Activated T-helper 17 cell treated with anti-CD3 and anti-CD28 coated beads, Interleukin-2, amount 50 U/mL, for 72 hours (primary cell): ENCODE data around the gene OLIG2. TPM values are rescaled to one million over a fixed set of nuclear protein-coding genes. Genes with fewer than 3 reads are reported as not detected.

Experiments used
- ATAC-seq: fragments of 150-1000 bp; cut with Tn5 transposase; replicated peaks from 2 replicates; pipeline ENCODE4 v1.10.0; 2021; ENCODE audit warnings: mild to moderate bottlenecking, moderate library complexity
- H3K27ac Mint-ChIP-seq: one replicate; pipeline ENCODE4 v1.8.0; 2022; ENCODE audit warnings: mixed read lengths
- H3K27me3 Mint-ChIP-seq: one replicate; pipeline ENCODE4 v1.8.0; 2022; ENCODE audit warnings: mixed read lengths
- H3K36me3 Mint-ChIP-seq: one replicate; pipeline ENCODE4 v1.8.0; 2022; ENCODE audit warnings: low read depth, mild to moderate bottlenecking, mixed read lengths
- H3K4me1 Mint-ChIP-seq: one replicate; pipeline ENCODE4 v1.8.0; 2022; ENCODE audit warnings: mixed read lengths
- H3K4me3 Mint-ChIP-seq: one replicate; pipeline ENCODE4 v1.8.0; 2022; ENCODE audit warnings: mild to moderate bottlenecking, mixed read lengths
- H3K9me3 Mint-ChIP-seq: one replicate; pipeline ENCODE4 v1.8.0; 2022; ENCODE audit warnings: mixed read lengths
- total RNA-seq, 2 donors: library from RNA; stranded (reverse); gene quantifications; one replicate each; pipeline ENCODE4 v1.2.3, GENCODE V29; 2022

The OLIG2 gene
- total RNA-seq: not detected

GRCh38 chr21:33025489-33026442 lies at the start of gene OLIG2:
Gene OLIG2, plus strand, starts transcription at chr21:33025935. Its CDS starts 928 bp downstream, at chr21:33026863.
- H3K27ac Mint-ChIP-seq: no peak within 1 kb of the TSS
- H3K9me3 Mint-ChIP-seq: no peaks in the 10 kb centered on the region
- peak within 1 kb of the TSS; percentile 47 for H3K4me3 Mint-ChIP-seq
- H3K27me3 Mint-ChIP-seq: peaks cover 68% of the 10 kb centered on the region
- peaks cover 9% of the 10 kb centered on the region for H3K36me3 Mint-ChIP-seq
- peaks cover 15% of the 10 kb centered on the region for H3K4me1 Mint-ChIP-seq
- ATAC-seq: no peak

- Mint-ChIP-seq H3K27ac (no peak overlapping the region), H3K4me1 (no peaks in the 10 kb centered on the region), H3K36me3 (no peaks in the 10 kb centered on the region), H3K4me3 (no peak overlapping the region), H3K9me3 (no peaks in the 10 kb centered on the region), H3K27me3 (peaks cover 28% of the 10 kb centered on the region)
- no peak for ATAC-seq
Measured at GRCh38 chr21:32976791-32977190, 48.9 kb upstream of the OLIG2 start.

GRCh38 chr21:32977216-32977615 lies 48.5 kb upstream of the OLIG2 start:
- no peak overlapping the region for H3K4me3 Mint-ChIP-seq
- peaks cover 28% of the 10 kb centered on the region for H3K27me3 Mint-ChIP-seq
- H3K27ac Mint-ChIP-seq: no peak overlapping the region
- no peaks in the 10 kb centered on the region for H3K36me3 Mint-ChIP-seq
- no peaks in the 10 kb centered on the region for H3K4me1 Mint-ChIP-seq
- ATAC-seq: no peak
- H3K9me3 Mint-ChIP-seq: no peaks in the 10 kb centered on the region

- Mint-ChIP-seq H3K36me3 (no peaks in the 10 kb centered on the region), H3K9me3 (no peaks in the 10 kb centered on the region), H3K27me3 (peaks cover 24% of the 10 kb centered on the region), H3K4me1 (no peaks in the 10 kb centered on the region), H3K27ac (no peak overlapping the region), H3K4me3 (no peak overlapping the region)
- ATAC-seq: no peak
Measured at GRCh38 chr21:32978331-32979270, 47.1 kb upstream of the OLIG2 start.

- Mint-ChIP-seq H3K36me3 (no peaks in the 10 kb centered on the region), H3K4me1 (no peaks in the 10 kb centered on the region), H3K9me3 (no peaks in the 10 kb centered on the region), H3K4me3 (no peak overlapping the region), H3K27me3 (peaks cover 24% of the 10 kb centered on the region), H3K27ac (no peak overlapping the region)
- no peak for ATAC-seq
Measured at GRCh38 chr21:32979598-32980268, 46.0 kb upstream of the OLIG2 start.

GRCh38 chr21:32981096-32981495 lies 44.6 kb upstream of the OLIG2 start:
- no peaks in the 10 kb centered on the region for H3K9me3 Mint-ChIP-seq

GRCh38 chr21:32990666-32991065 lies 35.1 kb upstream of the OLIG2 start:
- Mint-ChIP-seq H3K4me1 (no peaks in the 10 kb centered on the region), H3K27me3 (peaks cover 33% of the 10 kb centered on the region), H3K36me3 (no peaks in the 10 kb centered on the region), H3K4me3 (no peak overlapping the region), H3K9me3 (no peaks in the 10 kb centered on the region), H3K27ac (no peak overlapping the region)
- no peak for ATAC-seq

More at GRCh38 chr21:32981096-32981495, 44.6 kb upstream of the OLIG2 start:
- Mint-ChIP-seq H3K4me1 (no peaks in the 10 kb centered on the region), H3K36me3 (no peaks in the 10 kb centered on the region), H3K4me3 (no peak overlapping the region), H3K27ac (no peak overlapping the region), H3K27me3 (peaks cover 19% of the 10 kb centered on the region)
- ATAC-seq: no peak

GRCh38 chr21:32991361-32991760 lies 34.4 kb upstream of the OLIG2 start:
- ATAC-seq: no peak
- H3K36me3 Mint-ChIP-seq: no peaks in the 10 kb centered on the region
- no peak overlapping the region for H3K4me3 Mint-ChIP-seq
- H3K27ac Mint-ChIP-seq: no peak overlapping the region
- H3K4me1 Mint-ChIP-seq: no peaks in the 10 kb centered on the region
- H3K9me3 Mint-ChIP-seq: no peaks in the 10 kb centered on the region
- H3K27me3 Mint-ChIP-seq: peaks cover 34% of the 10 kb centered on the region

- no peak overlapping the region for H3K4me3 Mint-ChIP-seq
- H3K36me3 Mint-ChIP-seq: no peaks in the 10 kb centered on the region
- H3K27ac Mint-ChIP-seq: no peak overlapping the region
- ATAC-seq: no peak
- no peaks in the 10 kb centered on the region for H3K4me1 Mint-ChIP-seq
- peaks cover 35% of the 10 kb centered on the region for H3K27me3 Mint-ChIP-seq
- no peaks in the 10 kb centered on the region for H3K9me3 Mint-ChIP-seq
Measured at GRCh38 chr21:32993894-32994293, 31.8 kb upstream of the OLIG2 start.

GRCh38 chr21:32994305-32994704 lies 31.4 kb upstream of the OLIG2 start:
- Mint-ChIP-seq H3K9me3 (no peaks in the 10 kb centered on the region), H3K27me3 (peaks cover 31% of the 10 kb centered on the region), H3K27ac (no peak overlapping the region), H3K36me3 (no peaks in the 10 kb centered on the region), H3K4me1 (no peaks in the 10 kb centered on the region), H3K4me3 (no peak overlapping the region)
- ATAC-seq: no peak

- Mint-ChIP-seq H3K27me3 (peaks cover 29% of the 10 kb centered on the region), H3K36me3 (no peaks in the 10 kb centered on the region), H3K27ac (no peak overlapping the region), H3K4me3 (no peak overlapping the region), H3K9me3 (no peaks in the 10 kb centered on the region), H3K4me1 (no peaks in the 10 kb centered on the region)
- no peak for ATAC-seq
Measured at GRCh38 chr21:33007747-33008146, 18.0 kb upstream of the OLIG2 start.

GRCh38 chr21:33008333-33009051 lies 17.2 kb upstream of the OLIG2 start:
- Mint-ChIP-seq H3K4me1 (no peaks in the 10 kb centered on the region), H3K27me3 (peaks cover 33% of the 10 kb centered on the region), H3K4me3 (no peak overlapping the region), H3K36me3 (no peaks in the 10 kb centered on the region), H3K27ac (no peak overlapping the region), H3K9me3 (no peaks in the 10 kb centered on the region)
- ATAC-seq: no peak

- no peak overlapping the region for H3K4me3 Mint-ChIP-seq
- no peak overlapping the region for H3K27ac Mint-ChIP-seq
- no peaks in the 10 kb centered on the region for H3K36me3 Mint-ChIP-seq
- H3K27me3 Mint-ChIP-seq: peaks cover 49% of the 10 kb centered on the region
- H3K4me1 Mint-ChIP-seq: no peaks in the 10 kb centered on the region
- no peak for ATAC-seq
- no peaks in the 10 kb centered on the region for H3K9me3 Mint-ChIP-seq
Measured at GRCh38 chr21:33010931-33011330, 14.8 kb upstream of the OLIG2 start.

- H3K9me3 Mint-ChIP-seq: no peaks in the 10 kb centered on the region
- no peak for ATAC-seq
- no peaks in the 10 kb centered on the region for H3K4me1 Mint-ChIP-seq
- H3K27ac Mint-ChIP-seq: no peak overlapping the region
- peaks cover 53% of the 10 kb centered on the region for H3K27me3 Mint-ChIP-seq
- H3K36me3 Mint-ChIP-seq: no peaks in the 10 kb centered on the region
- H3K4me3 Mint-ChIP-seq: no peak overlapping the region
Measured at GRCh38 chr21:33011462-33011861, 14.3 kb upstream of the OLIG2 start.
